Measurements from ENCODE around the gene H1-8.

- no peak for TF ChIP-seq ZNF350 (tag by site-specific recombination; IDR thresholded peaks at IDR 0.05)
- no peak for TF ChIP-seq MYNN (tag by site-specific recombination; IDR thresholded peaks at IDR 0.05; ENCODE audit: borderline replicate concordance)
- TF ChIP-seq ZNF391 (tag by site-specific recombination; IDR thresholded peaks at IDR 0.05; ENCODE audit: borderline replicate concordance, low read depth), result no peak
- TF ChIP-seq YY1 (tag by site-specific recombination; IDR thresholded peaks at IDR 0.05), result no peak
- TF ChIP-seq CTCF (tag by site-specific recombination; IDR thresholded peaks at IDR 0.05), result no peak
- no peak for TF ChIP-seq ZNF311 (tag by site-specific recombination; IDR thresholded peaks at IDR 0.05; ENCODE audit: borderline replicate concordance)
- TF ChIP-seq ZNF324 (tag by site-specific recombination; IDR thresholded peaks at IDR 0.05), result no peak
- no peak for TF ChIP-seq ZIC2 (tag by site-specific recombination; IDR thresholded peaks at IDR 0.05)
- no peak for TF ChIP-seq ZNF777 (tag by site-specific recombination; IDR thresholded peaks at IDR 0.05; ENCODE audit: borderline replicate concordance)
These were observed 22.9 kb upstream of the H1-8 start for GRCh38 chr3:129519896-129520715.
